CD4-positive, alpha-beta T cell treated with Interleukin-6 for 4 hours (primary cell): ENCODE results near the gene LRRN4.

Source experiments
- DNase-seq: peaks from one replicate; pipeline ENCODE4 v3.0.0-alpha.2; 2020; ENCODE audit warnings: mixed read lengths

Gene LRRN4

GRCh38 chr20:6053776-6054688 is at the start of gene LRRN4:
TSS of gene LRRN4 (minus strand) at chr20:6054060. CDS start at chr20:6052799, 1,261 bp downstream.
- no peak for DNase-seq

GRCh38 chr20:6103301-6103700 is 49.4 kb upstream of the LRRN4 start:
- DNase-seq, result no peak

- no peak for DNase-seq
Measured at GRCh38 chr20:6101346-6101745, 47.5 kb upstream of the LRRN4 start.

GRCh38 chr20:6100246-6100645 is 46.4 kb upstream of the LRRN4 start:
- no peak for DNase-seq

GRCh38 chr20:6099819-6100218 is 46.0 kb upstream of the LRRN4 start:
- no peak for DNase-seq

GRCh38 chr20:6095409-6095808 is 41.5 kb upstream of the LRRN4 start:
- DNase-seq, result no peak

- DNase-seq, result no peak
Measured at GRCh38 chr20:6094565-6094964, 40.7 kb upstream of the LRRN4 start.

- DNase-seq, result no peak
Measured at GRCh38 chr20:6094063-6094462, 40.2 kb upstream of the LRRN4 start.

- no peak for DNase-seq
Measured at GRCh38 chr20:6091661-6092060, 37.8 kb upstream of the LRRN4 start.

GRCh38 chr20:6086868-6087267 is 33.0 kb upstream of the LRRN4 start:
- no peak for DNase-seq

GRCh38 chr20:6083926-6084325 is 30.1 kb upstream of the LRRN4 start:
- no peak for DNase-seq

GRCh38 chr20:6081236-6081635 is 27.4 kb upstream of the LRRN4 start:
- DNase-seq, result no peak

- DNase-seq, result no peak
Measured at GRCh38 chr20:6079016-6079415, 25.2 kb upstream of the LRRN4 start.

GRCh38 chr20:6075428-6076219 is 21.8 kb upstream of the LRRN4 start:
- no peak for DNase-seq

GRCh38 chr20:6074784-6075183 is 20.9 kb upstream of the LRRN4 start:
- DNase-seq, result no peak

GRCh38 chr20:6074145-6074561 is 20.3 kb upstream of the LRRN4 start:
- no peak for DNase-seq

GRCh38 chr20:6070829-6071695 is 17.2 kb upstream of the LRRN4 start:
- no peak for DNase-seq

- DNase-seq, result no peak
Measured at GRCh38 chr20:6069669-6070068, 15.8 kb upstream of the LRRN4 start.

GRCh38 chr20:6067763-6068318 is 14.0 kb upstream of the LRRN4 start:
- no peak for DNase-seq

GRCh38 chr20:6066582-6066981 is 12.7 kb upstream of the LRRN4 start:
- DNase-seq, result no peak

- no peak for DNase-seq
Measured at GRCh38 chr20:6061544-6061943, 7.7 kb upstream of the LRRN4 start.

- DNase-seq, result no peak
Measured at GRCh38 chr20:6060213-6060612, 6.4 kb upstream of the LRRN4 start.
